Testis (tissue), 3 donors: ENCODE data around the gene STOX2. TPM values are rescaled to one million over a fixed set of nuclear protein-coding genes. Genes with fewer than 3 reads are reported as not detected.

ENCODE experiments used
- DNase-seq: peaks from one replicate; pipeline ENCODE4 v3.0.0-alpha.2; 2019
- H3K27ac ChIP-seq, 2 donors: fragments of 200-600 bp; sonication (generic); one replicate each; pipeline ENCODE4 v1.5.1; 2019
- H3K27me3 ChIP-seq: fragments of 200-600 bp; sonication (generic); one replicate; pipeline ENCODE4 v1.5.1; 2019
- H3K36me3 ChIP-seq: fragments of 200-600 bp; sonication (generic); one replicate; pipeline ENCODE4 v1.5.1; 2017; ENCODE audit warnings: low read depth; ENCODE audit errors: missing control alignments
- H3K4me1 ChIP-seq: fragments of 200-600 bp; sonication (generic); one replicate; pipeline ENCODE4 v1.5.1; 2019
- H3K4me3 ChIP-seq, 2 donors: fragments of 200-600 bp; sonication (generic); one replicate each; pipeline ENCODE4 v1.5.1; 2017 to 2019
- H3K9me3 ChIP-seq: fragments of 200-600 bp; sonication (generic); one replicate; pipeline ENCODE4 v1.5.1; 2017
- POLR2A ChIP-seq: fragments of 450-650 bp; IDR thresholded peaks from one replicate; pipeline ENCODE4 v1.6.1; 2017; ENCODE audit warnings: antibody characterized with exemption, mild to moderate bottlenecking, moderate library complexity
- WGBS, 2 donors: methylation state at CpG; one replicate each; pipeline ENCODE4 v1.1.5; 2018; 5-methylcytosine and 5-hydroxymethylcytosine counted together
- intact Hi-C: fragments of 100-400 bp; cut with DNase I; formaldehyde crosslinking; loops from one replicate; pipeline ENCODE4 v1.15.1; 2023; ENCODE audit warnings: low total_unique reads
- polyA plus RNA-seq: library from polyadenylated mRNA; stranded (reverse); fragments of 350-450 nt; fragmentation: Illumina TruSeq; extraction: RNeasy Lipid Tissue Mini Kit (QIAGEN cat#74804); gene quantifications from one replicate; pipeline ENCODE4 v1.2.3, GENCODE V29; 2014; ENCODE audit warnings: low read depth, low replicate concordance; ENCODE audit not compliant: insufficient read depth
- total RNA-seq, 2 donors: library from RNA; depleted of rRNA; stranded (reverse); fragments of >200 nt; gene quantifications; one replicate each; pipeline ENCODE4 v1.2.3, GENCODE V29; 2016
- TF ChIP-seq, protein P1 (sequence below), 3 experiments: fragments of 450-650 bp in 2 of 3; fragments of 200-600 bp in 1 of 3; sonication (generic) in 1 of 3; IDR thresholded peaks; one replicate each; pipeline ENCODE4 v1.5.1; 2016 to 2019; ENCODE audit warnings: antibody characterized with exemption in 3 of 3, mild to moderate bottlenecking in 2 of 3, moderate library complexity in 1 of 3

STOX2 gene
- total and polyA plus RNA-seq, 3 donors from 2014 or later, result 5.8 to 17.7 (median 15.2) TPM

GRCh38 chr4:183926950-183927349 lies 21.8 kb downstream of the STOX2 start:
- Histone ChIP-seq H3K4me1 (no peaks in the 10 kb centered on the region), H3K27me3 (no peaks in the 10 kb centered on the region), H3K36me3 (no peaks in the 10 kb centered on the region), H3K27ac (no peak overlapping the region), H3K9me3 (no peaks in the 10 kb centered on the region), H3K4me3 (no peak overlapping the region)
- intact Hi-C loops, result no loop called here
- whole genome bisulfite sequencing, 2 donors, result 88 to 92% methylated on average over 5 of the region's 5 CpGs
- DNase-seq, result no peak
- TF ChIP-seq, protein P1, sequence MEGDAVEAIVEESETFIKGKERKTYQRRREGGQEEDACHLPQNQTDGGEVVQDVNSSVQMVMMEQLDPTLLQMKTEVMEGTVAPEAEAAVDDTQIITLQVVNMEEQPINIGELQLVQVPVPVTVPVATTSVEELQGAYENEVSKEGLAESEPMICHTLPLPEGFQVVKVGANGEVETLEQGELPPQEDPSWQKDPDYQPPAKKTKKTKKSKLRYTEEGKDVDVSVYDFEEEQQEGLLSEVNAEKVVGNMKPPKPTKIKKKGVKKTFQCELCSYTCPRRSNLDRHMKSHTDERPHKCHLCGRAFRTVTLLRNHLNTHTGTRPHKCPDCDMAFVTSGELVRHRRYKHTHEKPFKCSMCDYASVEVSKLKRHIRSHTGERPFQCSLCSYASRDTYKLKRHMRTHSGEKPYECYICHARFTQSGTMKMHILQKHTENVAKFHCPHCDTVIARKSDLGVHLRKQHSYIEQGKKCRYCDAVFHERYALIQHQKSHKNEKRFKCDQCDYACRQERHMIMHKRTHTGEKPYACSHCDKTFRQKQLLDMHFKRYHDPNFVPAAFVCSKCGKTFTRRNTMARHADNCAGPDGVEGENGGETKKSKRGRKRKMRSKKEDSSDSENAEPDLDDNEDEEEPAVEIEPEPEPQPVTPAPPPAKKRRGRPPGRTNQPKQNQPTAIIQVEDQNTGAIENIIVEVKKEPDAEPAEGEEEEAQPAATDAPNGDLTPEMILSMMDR (IDR thresholded peaks at IDR 0.05), result no peak
- no peak for TF ChIP-seq POLR2A

DNA sequence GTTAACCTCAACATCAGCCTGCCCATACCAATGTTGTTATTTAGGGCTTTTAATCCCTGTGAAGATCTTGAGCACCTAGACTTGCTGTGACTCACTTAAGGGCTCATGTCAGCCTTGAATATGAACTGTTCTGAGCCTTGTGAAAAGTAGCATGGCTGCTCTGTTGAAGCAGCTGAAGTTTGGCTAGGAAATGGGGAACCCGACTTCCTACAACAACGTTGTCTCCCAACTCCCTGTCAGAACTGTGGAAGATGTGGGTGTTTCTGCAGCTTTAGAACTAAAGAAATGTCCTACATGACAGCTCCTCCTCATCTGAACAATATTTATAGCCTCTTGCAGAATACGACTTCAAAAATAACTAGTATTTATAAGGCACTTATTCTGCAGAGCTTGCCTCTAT lies 27.5 kb downstream of the STOX2 start:
- no peak overlapping the region for H3K27ac ChIP-seq
- intact Hi-C loops, result no loop called here
- WGBS, 2 donors, result 75 to 84% methylated on average over 3 of the region's 3 CpGs

DNA sequence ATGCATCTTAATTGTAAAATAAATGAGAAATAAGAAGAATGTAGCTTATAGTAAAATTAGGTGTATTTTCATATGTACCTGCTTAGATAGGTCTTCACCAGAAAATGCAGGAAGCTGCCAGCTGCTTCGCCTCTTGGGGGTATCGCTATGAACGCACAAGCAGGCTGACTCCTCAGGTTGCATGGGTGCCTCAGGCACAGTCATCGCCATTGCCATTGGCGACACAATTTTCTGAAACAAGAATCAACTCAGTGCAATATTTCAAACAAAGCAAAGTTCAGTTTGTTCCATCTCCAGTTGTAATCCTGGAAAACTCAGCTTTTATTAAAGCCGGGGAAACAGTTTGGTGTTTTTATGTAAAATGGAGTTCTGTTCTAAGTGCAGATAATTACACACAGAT lies 29.7 kb downstream of the STOX2 start:
- Histone ChIP-seq H3K9me3 (no peaks in the 10 kb centered on the region), H3K4me3 (no peak overlapping the region), H3K27me3 (no peaks in the 10 kb centered on the region), H3K36me3 (no peaks in the 10 kb centered on the region), H3K27ac (no peak overlapping the region), H3K4me1 (no peaks in the 10 kb centered on the region)
- no peak for DNase-seq
- intact Hi-C loops, result no loop called here
- no peak for TF ChIP-seq POLR2A
- TF ChIP-seq, protein P1 (IDR thresholded peaks at IDR 0.05), result no peak
- 83 to 91% methylated on average over 6 of the region's 6 CpGs for WGBS, 2 donors

More for the DNA sequence above, 27.5 kb downstream of the STOX2 start:
- H3K27me3 ChIP-seq, result no peaks in the 10 kb centered on the region
- no peaks in the 10 kb centered on the region for H3K4me1 ChIP-seq
- no peak overlapping the region for H3K4me3 ChIP-seq
- H3K36me3 ChIP-seq, result no peaks in the 10 kb centered on the region
- no peak for DNase-seq
- no peaks in the 10 kb centered on the region for H3K9me3 ChIP-seq
- no peak for TF ChIP-seq POLR2A
- TF ChIP-seq, protein P1 (IDR thresholded peaks at IDR 0.05), result no peak

GRCh38 chr4:183935355-183936005 lies 30.4 kb downstream of the STOX2 start:
- TF ChIP-seq POLR2A, result no peak
- TF ChIP-seq, protein P1 (IDR thresholded peaks at IDR 0.05), result no peak
- intact Hi-C loops, result no loop called here
- H3K36me3 ChIP-seq, result no peaks in the 10 kb centered on the region
- no peaks in the 10 kb centered on the region for H3K9me3 ChIP-seq
- no peak overlapping the region for H3K4me3 ChIP-seq
- WGBS, 2 donors, result 88 to 91% methylated on average over 2 of the region's 2 CpGs
- H3K4me1 ChIP-seq, result no peaks in the 10 kb centered on the region
- no peak overlapping the region for H3K27ac ChIP-seq
- H3K27me3 ChIP-seq, result no peaks in the 10 kb centered on the region
- no peak for DNase-seq

- DNase-seq, result no peak
- Histone ChIP-seq H3K36me3 (no peaks in the 10 kb centered on the region), H3K4me3 (no peak overlapping the region), H3K4me1 (no peaks in the 10 kb centered on the region), H3K27me3 (no peaks in the 10 kb centered on the region), H3K27ac (no peak overlapping the region), H3K9me3 (no peaks in the 10 kb centered on the region)
- TF ChIP-seq, protein P1 (IDR thresholded peaks at IDR 0.05), result no peak
- no peak for TF ChIP-seq POLR2A
- 62% methylated on average over 6 of the region's 6 CpGs for WGBS, 2 donors
- intact Hi-C loops, result no loop called here
Observed at GRCh38 chr4:183936047-183936446, 30.9 kb downstream of the STOX2 start.
